Measurements from ENCODE around the gene CDH3.

CDH3 gene

DNA sequence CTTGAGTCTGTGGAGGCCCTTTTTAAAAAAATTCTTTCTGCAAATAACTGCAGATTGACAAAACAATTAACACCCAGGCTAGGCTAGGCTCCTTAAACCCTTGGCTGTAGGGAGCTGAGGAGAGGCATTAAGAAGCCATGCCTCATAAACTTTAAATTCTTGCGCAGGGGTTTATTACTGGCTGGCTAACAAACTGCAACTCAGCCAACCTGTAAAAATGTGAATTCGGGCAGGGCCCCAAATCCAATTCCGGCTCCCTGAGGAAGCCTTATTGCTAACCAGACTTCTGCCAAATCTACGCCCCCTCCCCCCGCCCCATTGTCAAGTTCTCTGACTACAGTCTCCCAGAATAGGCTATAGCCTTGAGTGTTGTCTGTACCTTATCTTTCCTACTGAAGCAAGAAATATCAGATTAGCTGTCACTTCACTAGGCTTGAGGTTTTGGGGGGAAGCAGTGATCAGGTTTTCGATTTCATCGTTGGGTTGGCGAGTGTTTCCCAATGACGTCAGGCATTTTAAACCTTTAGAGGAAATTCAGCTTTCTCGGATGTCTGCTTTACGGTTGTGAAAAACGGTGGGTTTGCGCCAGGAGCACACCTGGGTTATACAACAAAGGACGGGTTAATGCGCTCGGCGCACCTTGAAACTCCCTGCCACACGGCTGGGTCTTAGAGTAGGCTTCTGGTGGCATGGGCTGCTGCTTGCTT is 2.0 kb downstream of the CDH3 start:
- TF ChIP-seq, protein P1, sequence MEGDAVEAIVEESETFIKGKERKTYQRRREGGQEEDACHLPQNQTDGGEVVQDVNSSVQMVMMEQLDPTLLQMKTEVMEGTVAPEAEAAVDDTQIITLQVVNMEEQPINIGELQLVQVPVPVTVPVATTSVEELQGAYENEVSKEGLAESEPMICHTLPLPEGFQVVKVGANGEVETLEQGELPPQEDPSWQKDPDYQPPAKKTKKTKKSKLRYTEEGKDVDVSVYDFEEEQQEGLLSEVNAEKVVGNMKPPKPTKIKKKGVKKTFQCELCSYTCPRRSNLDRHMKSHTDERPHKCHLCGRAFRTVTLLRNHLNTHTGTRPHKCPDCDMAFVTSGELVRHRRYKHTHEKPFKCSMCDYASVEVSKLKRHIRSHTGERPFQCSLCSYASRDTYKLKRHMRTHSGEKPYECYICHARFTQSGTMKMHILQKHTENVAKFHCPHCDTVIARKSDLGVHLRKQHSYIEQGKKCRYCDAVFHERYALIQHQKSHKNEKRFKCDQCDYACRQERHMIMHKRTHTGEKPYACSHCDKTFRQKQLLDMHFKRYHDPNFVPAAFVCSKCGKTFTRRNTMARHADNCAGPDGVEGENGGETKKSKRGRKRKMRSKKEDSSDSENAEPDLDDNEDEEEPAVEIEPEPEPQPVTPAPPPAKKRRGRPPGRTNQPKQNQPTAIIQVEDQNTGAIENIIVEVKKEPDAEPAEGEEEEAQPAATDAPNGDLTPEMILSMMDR (IDR thresholded peaks at IDR 0.05; ENCODE audit: insufficient read depth, missing control alignments) = no peak
- no peak for FAIRE-seq
- DNase-seq (ENCODE audit: insufficient read length, low spot score) = no peak

DNA sequence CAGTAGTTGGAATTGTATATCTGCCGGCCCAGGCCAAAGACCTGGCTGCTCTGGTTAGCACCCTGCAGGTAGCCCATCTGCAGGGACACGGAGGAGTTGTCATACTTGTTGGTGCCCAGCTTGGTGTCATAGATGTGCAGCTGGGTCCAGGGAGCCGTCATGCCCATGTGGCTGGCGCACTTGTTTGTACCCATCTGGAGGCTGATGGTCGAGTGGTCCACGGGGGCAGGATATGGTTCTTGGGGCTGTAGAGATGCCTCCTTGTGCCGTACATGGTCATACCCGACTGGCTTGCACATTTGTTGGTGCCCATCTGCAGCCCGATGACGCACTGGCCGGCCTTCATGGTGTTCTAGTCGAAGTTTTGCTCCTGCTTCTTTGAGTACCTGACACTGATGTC is 6.0 kb downstream of the CDH3 start:
- DNase-seq (ENCODE audit: insufficient read length, low spot score) = no peak
- TF ChIP-seq, protein P1 (IDR thresholded peaks at IDR 0.05; ENCODE audit: insufficient read depth, missing control alignments) = no peak

DNA sequence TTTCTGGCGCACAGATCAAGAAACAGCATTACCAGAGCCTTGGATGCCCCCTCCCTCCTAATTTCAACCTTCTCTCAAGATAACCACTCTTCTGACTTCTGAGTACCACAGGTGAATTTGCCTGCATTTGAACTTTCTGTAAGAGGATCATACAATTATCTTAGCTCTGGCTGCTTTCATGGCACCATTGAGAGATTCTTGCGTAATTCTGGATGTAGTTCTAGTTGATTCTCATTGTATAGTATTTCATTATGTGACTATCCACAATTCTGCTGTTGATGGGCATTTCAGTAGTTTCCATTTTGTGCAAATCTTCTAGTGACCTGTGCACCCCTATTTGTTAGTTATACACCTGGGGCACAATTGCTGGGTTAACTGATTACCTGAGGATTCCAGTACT is 7.5 kb downstream of the CDH3 start:
- no peak for DNase-seq (ENCODE audit: insufficient read length, low spot score)
- TF ChIP-seq, protein P1 (IDR thresholded peaks at IDR 0.05; ENCODE audit: insufficient read depth, missing control alignments) = no peak
- no peak for FAIRE-seq

More for the DNA sequence above, 6.0 kb downstream of the CDH3 start:
- no peak for FAIRE-seq

DNA sequence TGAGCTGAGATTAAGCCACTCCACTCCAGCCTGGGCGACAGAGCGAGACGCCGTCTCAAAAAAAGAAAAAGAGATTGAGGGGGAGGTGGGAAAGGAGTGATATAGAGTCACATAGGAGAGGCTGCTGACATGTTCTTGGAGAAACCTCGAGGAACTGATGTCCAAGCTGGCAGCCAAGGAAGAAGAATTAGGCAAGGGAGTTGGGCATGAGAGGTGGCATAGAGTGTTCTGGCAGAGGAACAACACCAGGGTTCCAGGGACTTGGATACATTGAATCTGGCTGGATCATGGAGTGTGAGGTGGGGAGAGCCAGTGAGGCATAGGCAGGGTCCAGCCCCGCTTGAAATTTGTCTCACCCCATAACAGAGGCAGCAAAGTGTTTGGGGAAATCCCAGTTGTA is 10.7 kb downstream of the CDH3 start:
- FAIRE-seq = no peak
- TF ChIP-seq, protein P1 (IDR thresholded peaks at IDR 0.05; ENCODE audit: insufficient read depth, missing control alignments) = no peak
- no peak for DNase-seq (ENCODE audit: insufficient read length, low spot score)

DNA sequence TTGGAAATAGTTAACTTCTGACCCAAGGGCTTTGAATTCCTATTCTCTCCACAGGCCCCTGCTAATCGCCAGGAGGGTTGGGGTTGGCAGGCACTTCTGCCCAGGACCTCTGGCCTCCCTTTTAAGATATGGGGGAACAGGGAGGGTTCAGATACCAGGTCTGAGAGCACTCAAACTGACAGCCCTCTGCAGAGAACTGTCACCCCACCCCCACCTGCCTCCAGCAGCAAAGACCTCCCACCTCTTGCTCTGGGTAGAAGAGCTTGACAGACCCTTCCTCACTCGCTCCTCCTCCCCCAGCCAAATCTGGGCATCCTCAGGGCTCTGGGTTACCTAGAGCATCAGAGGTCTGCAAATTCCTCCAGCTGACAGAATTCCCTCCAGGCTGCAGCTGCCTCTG is 11.6 kb downstream of the CDH3 start:
- FAIRE-seq = no peak
- TF ChIP-seq, protein P1 (IDR thresholded peaks at IDR 0.05; ENCODE audit: insufficient read depth, missing control alignments) = no peak

DNA sequence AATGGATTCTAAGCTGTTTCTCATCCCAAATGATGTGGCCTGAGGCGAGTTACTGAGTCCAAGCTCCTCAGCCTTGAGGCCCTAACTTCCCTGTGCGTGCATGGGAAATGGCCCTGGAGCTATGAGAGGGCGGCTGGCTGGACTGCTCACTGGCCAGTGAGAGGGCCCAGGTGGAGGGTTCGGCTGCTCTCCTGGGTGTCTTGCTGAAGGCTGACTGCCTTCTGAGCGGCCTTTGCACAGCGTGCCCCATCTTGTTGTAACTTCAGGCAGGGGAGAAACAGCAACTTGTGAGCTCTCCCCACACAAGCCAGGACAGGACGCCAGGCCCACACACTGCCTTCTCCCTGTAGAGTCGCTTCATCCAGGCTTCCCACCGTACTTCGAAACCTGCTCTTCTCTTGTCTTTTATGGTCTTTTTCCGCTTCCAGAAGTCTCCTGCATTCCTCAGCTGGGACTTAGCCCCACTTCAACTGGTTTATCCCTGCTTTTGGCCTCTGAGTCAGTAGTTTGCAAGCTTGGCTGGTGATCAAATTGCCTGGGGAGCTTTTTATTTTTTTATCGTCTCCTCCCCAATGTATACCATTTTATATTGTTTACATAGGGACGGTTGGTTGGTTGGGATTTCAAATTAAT is 13.3 kb downstream of the CDH3 start:
- DNase-seq (ENCODE audit: insufficient read length, low spot score) = no peak
- FAIRE-seq = no peak
- TF ChIP-seq, protein P1 (IDR thresholded peaks at IDR 0.05; ENCODE audit: insufficient read depth, missing control alignments) = no peak

More for the DNA sequence above, 11.6 kb downstream of the CDH3 start:
- DNase-seq (ENCODE audit: insufficient read length, low spot score) = no peak

DNA sequence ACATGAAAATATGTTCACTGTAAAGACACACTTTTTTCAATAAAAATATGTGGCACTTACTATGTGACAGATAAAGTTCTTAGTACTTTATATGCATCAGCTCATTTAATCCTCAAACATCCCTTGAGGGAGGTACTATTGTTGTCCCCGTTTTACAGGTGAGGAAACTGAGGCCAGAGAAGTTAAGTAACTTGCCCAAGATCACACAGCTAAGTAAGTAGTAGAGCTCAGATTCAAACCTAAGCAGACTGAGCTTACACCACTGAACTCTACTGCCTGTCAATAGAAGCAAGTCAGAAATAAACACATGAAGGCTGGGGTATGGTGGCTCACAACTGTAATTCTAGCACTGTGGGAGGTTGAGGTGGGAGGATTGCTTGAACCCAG is 13.9 kb downstream of the CDH3 start:
- FAIRE-seq (no peak), DNase-seq (ENCODE audit: insufficient read length, low spot score) (no peak)
- TF ChIP-seq, protein P1 (IDR thresholded peaks at IDR 0.05; ENCODE audit: insufficient read depth, missing control alignments) = no peak

All from D721Med (cell line).